ENCODE results near the gene TM2D1.
"Not testable (repeated sequence)": the region's sequence is repeated elsewhere in the genome, so short reads cannot be mapped to it uniquely, and the experiment has no call there.

Gene TM2D1

DNA sequence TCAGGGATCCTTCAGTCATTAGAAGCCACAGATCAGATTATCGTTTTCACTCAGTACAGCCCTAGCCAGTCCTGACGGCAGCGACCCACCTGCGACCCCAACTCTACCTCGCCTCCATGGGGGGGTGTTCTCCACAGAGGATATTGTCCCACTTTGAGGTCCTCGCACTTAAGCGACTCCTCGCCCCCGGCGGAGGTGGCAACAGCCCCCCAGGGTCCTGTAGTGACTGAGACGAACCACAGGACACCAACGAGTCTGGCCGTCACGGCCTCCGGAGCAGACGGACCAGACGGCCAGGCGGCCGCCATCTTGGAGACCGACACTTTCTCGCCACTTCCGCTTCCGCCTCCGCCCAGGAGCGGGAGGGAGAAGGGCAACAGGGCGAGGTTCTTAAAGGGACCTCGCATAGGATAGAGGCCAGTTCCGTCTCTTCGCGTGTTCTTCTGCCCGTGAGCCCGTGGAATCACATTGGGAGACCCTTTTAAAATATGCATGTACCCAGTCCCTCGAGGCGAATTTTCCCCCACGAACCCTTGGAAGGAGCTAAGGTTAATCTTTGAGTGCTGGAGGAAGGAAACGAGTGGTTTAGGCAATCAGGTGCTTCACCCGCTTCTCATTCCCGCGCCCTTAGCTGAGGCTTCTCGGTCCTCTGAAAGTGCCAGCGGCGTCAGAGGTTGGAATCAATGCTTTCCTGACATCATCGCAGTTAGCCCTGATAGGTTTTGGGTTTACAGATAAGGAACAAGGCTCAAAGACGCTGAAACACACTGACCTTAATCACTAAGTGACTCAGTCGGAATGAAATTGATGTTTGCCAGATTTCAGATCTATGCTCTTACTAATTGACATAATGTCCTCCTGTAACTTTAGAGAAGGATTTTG, at the start of gene TM2D1:
TM2D1 (minus strand) TSS at position 329 of the 882 bp plus-strand sequence; CDS start at position 308, 21 bp downstream.
- FAIRE-seq, result no peak

DNA sequence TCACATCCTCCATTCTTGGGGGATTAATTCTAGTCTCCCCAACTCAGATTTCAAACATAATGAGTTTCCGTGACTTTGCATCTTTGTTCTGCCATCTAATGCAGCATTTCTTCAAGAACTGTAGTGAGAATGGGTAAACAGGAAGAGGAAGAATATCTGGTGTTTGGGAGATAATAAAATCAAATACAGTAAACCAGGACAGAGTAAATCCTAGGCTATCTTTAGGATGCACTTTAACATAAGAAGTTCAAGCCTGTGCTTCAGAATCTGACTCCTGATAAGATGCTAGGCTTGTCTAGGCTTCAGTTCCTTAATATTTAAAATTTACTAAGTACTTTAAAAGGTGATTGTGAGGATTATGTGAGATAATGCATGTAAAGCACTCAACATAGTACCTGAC, 45.2 kb upstream of the TM2D1 start:
- FAIRE-seq, result no peak

- FAIRE-seq, result no peak
Measured at GRCh38 chr1:61757950-61758349, 33.0 kb upstream of the TM2D1 start.

- no peak for FAIRE-seq
Measured at GRCh38 chr1:61756773-61757172, 31.8 kb upstream of the TM2D1 start.

GRCh38 chr1:61754545-61754944, 29.6 kb upstream of the TM2D1 start:
- no peak for FAIRE-seq

GRCh38 chr1:61753998-61754508, 29.1 kb upstream of the TM2D1 start:
- FAIRE-seq, result no peak

- no peak for FAIRE-seq
Measured at GRCh38 chr1:61752921-61753389, 28.0 kb upstream of the TM2D1 start.

GRCh38 chr1:61749574-61749973, 24.6 kb upstream of the TM2D1 start:
- FAIRE-seq, result no peak

DNA sequence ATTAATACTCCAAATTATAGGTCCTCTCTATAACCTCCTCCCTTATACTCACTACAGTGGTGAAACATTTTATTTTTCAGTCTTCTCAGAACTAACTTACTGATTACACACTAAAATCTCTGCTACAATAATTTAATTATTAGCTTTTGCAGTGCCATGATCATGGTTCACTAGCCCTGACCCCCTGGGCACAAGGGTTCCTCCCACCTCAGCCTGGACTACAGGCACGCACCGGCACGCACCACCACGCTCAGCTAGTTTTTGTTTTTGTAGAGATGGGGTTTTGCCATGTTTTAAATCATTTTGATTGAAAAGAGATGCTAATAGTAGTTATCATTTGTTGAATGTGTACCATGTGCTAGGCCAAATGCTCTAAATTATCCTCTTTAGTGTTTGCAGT, 23.6 kb upstream of the TM2D1 start:
- no peak for FAIRE-seq

- no peak for FAIRE-seq
Measured at GRCh38 chr1:61746813-61747212, 21.9 kb upstream of the TM2D1 start.

GRCh38 chr1:61743716-61744580, 19.0 kb upstream of the TM2D1 start:
- FAIRE-seq, result no peak

DNA sequence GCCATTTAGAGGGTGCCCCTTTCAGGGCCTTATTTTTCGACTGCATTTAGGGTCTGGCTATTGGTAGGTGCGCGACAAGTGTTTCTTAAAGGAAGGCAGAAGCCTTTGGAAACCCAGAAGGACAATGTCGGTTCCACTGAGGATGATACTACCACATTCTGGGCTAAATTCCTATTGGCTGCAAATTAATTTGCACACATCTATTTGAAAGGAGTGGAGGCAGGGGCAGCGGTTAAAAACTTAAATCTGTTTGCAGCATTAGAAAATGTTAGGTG, 18.4 kb upstream of the TM2D1 start:
- FAIRE-seq, result no peak

DNA sequence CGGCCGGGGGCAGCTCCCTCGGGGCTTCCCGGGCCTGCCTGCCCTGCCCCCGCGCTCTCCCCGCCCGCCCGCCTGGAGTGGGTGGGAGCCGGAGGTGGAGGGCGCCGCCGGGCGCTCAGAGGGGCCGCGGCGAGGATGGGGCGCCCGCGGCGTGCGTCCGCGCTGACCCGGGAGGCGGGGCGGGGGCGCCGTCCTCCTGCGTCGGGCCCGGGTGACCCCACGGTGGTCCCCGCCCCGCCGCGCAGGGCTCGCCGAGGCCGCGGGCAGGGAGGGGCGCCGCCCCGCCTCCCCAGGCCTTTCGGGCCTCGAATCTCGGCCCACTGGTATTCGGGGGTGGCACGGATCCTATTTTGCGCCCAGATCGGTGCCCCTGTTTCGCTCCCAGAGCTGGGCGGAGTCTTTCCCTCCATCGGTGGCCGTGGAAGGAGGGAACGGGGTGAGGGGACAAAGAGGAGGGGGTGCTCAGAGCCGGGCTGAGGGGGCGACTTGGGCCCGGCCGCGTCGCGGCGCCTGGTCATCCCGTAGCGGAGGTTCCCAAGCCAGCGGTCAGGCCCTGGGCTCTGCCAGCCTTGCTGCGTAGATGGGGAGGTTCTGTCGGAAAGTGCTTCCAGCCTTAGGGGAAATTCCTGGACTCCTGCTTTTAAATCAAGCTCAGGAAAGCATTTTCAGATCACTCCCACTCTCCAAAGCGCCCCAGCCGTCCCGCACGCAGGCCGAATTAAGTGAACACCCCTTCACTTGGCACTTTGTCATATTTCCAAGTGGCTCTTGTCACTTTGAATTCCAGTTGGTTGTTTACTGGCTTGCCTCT, 17.9 kb upstream of the TM2D1 start:
- FAIRE-seq, result no peak

DNA sequence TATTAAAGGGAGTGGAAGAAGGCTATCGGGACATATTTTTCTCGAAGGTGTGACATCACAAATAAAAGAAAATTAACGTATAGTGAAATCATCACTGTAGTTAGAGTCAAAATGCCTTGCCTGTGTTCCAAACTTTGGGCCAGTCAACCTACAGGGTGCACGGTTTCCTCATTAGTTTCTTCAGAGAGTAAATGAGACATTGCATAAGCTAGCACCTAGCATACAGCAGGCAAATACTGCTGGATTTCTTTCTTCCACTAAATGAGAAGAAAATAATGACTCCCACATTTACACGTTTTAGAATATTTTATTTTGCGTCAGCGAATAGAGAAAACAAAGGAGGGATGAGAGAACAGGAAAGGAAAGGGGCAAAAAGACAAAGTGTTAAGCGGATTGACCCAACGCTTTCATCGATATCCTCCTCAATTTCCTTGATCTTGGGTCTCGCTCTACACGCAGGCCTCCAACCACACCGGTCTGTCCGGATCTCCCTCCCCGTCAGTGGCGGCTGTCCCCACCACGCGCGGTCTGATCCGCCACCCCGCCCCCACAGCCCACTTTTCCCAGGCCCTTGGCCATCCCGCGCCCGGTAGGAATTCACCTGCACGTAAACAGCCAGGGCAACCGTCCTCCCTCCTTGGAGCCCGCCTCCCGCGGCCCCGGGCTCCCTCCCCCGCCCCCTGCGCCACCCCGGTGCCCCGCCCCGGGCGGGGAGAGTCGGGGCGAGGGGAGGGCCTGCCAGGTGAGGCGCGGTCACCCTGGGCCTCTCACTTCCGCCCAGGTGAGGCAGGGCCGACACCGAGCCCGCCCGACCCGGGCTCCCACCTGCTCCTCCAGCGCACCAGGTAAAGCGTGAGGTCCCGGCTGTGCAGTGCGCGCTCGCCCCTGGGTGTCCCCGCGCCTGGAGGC, 17.0 kb upstream of the TM2D1 start, which contains the start of gene PATJ:
PATJ (plus strand) TSS at position 770 of the 909 bp plus-strand sequence. CDS start 20,413 bp downstream, outside the sequence.
- no peak for FAIRE-seq

GRCh38 chr1:61740751-61741700, 16.1 kb upstream of the TM2D1 start:
- no peak for FAIRE-seq

- no peak for FAIRE-seq
Measured at GRCh38 chr1:61732726-61733125, 7.8 kb upstream of the TM2D1 start.

DNA sequence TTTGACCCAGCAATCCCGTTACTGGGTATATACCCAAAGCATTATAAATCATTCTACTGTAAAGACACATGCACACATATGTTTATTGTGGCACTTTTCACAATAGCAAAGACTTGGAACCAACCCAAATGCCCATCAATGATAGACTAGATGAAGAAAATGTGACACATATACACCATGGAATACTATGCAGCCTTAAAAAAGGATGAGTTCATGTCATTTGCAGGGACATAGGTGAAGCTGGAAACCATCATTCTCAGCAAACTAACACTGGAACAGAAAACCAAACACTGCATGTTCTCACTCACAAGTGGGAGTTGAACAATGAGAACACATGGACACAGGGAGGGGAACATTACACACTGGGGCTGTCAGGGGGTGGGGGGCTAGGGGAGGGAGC, 5.7 kb upstream of the TM2D1 start:
- not testable (repeated sequence) for FAIRE-seq

GRCh38 chr1:61727544-61727943, 2.6 kb upstream of the TM2D1 start:
- no peak for FAIRE-seq

- FAIRE-seq, result no peak
Measured at GRCh38 chr1:61724506-61724812, 482 bp downstream of the TM2D1 start.

DNA sequence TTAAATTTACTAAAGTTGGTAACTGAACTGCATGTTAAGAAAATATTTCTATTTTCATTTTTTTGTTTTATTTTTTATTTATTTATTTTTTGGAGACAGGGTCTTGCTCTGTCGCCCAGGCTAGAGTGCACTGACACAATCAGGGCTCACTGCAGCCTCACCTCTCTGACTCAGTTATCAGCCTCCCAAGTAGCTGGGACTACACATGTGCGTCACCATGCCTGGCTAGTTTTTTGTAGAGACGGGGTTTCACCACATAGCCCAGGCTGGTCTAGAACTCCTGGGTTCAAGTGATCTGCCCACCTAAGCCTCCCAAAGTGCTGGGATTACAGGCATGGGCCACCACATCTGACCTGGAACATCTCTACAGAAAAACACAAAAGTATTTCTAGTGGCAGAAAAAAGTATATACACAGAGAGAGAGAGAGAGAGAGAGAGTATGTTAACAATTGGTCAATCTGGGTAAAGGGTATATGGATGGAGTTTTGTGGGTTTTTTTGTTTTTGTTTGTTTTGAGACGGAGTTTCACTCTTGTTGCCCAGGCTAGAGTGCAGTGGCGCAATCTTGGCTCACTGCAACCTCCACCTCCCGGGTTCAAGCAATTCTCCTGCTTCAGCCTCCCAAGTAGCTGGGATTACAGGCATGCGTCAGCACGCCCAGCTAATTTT, 5.8 kb downstream of the TM2D1 start:
- FAIRE-seq, result not testable (repeated sequence)
